Panc1 (cell line): ENCODE results near the gene CTLA4. TPM values are rescaled to one million over a fixed set of nuclear protein-coding genes. Genes with fewer than 3 reads are reported as not detected.

Source experiments
- ATAC-seq: fragments of 200-7000 bp; cut with Tn5 transposase; 2 replicates; pipeline ENCODE4 v1.9.1; 2020; ENCODE audit warnings: mild to moderate bottlenecking, moderate library complexity
- BruUV-seq: library from RNA; stranded (reverse); fragments of 400-500 nt; replicated peaks from 2 replicates; lab custom pipeline; 2021; lab: Mats Ljungman, UMichigan
- CTCF ChIA-PET: fragments of 300-600 bp; sonication (Branson Sonifier 250); formaldehyde crosslinking; loops from one replicate; lab custom pipeline; 2022; ENCODE audit warnings: antibody characterized with exemption; lab: Charles Lee
- POLR2A ChIA-PET: fragments of 300-600 bp; sonication (Branson Sonifier 250); formaldehyde crosslinking; loops from one replicate; lab custom pipeline; 2022; ENCODE audit warnings: antibody characterized with exemption; lab: Charles Lee
- DNase-seq: peaks from one replicate; pipeline ENCODE4 v3.0.0-alpha.2; 2010; ENCODE audit warnings: low read depth, low spot score
- H3K27ac ChIP-seq: 2 replicates; pipeline ENCODE4 v1.5.1; 2011; ENCODE audit warnings: mild to moderate bottlenecking, low read length, inconsistent platforms
- H3K27me3 ChIP-seq: fragments of 200-500 bp; sonication (Bioruptor generic); 2 replicates; pipeline ENCODE4 v1.6.0; 2014; ENCODE audit warnings: low read length, inconsistent platforms; ENCODE audit not compliant: control insufficient read depth, insufficient read depth
- H3K36me3 ChIP-seq: fragments of 200-500 bp; sonication (Bioruptor generic); 2 replicates; pipeline ENCODE4 v1.5.1; 2014; ENCODE audit warnings: inconsistent platforms, mild to moderate bottlenecking, low read length, moderate library complexity; ENCODE audit not compliant: control insufficient read depth, insufficient read depth
- H3K4me1 ChIP-seq: 2 replicates; pipeline ENCODE4 v1.5.1; 2011; ENCODE audit warnings: inconsistent platforms, mild to moderate bottlenecking, low read length, moderate library complexity; ENCODE audit not compliant: control insufficient read depth, insufficient read depth
- H3K4me3 ChIP-seq, 2 experiments: 2 replicates each; pipeline ENCODE4 v1.5.1; 2011 to 2012; ENCODE audit warnings: low read depth in 2 of 2, low read length in 2 of 2, mild to moderate bottlenecking in 2 of 2, inconsistent platforms in 1 of 2, moderate library complexity in 1 of 2
- H3K9me3 ChIP-seq: fragments of 200-500 bp; sonication (Bioruptor generic); 2 replicates; pipeline ENCODE4 v1.5.1; 2014; ENCODE audit warnings: low read depth, mild to moderate bottlenecking, inconsistent platforms, low read length, moderate library complexity; ENCODE audit not compliant: control insufficient read depth, insufficient read depth
- CTCF ChIP-seq: fragments of 450-650 bp; IDR thresholded peaks from 2 replicates; pipeline ENCODE4 v1.5.1; 2017; ENCODE audit warnings: mild to moderate bottlenecking
- POLR2AphosphoS5 ChIP-seq: IDR thresholded peaks from 2 replicates; pipeline ENCODE4 v1.6.1; 2012; ENCODE audit warnings: mild to moderate bottlenecking, low read depth, low read length, moderate library complexity
- REST ChIP-seq, 2 experiments: IDR thresholded peaks; 2 replicates each; pipeline ENCODE4 v1.6.1; 2011 to 2012; ENCODE audit warnings: low read depth in 2 of 2, control low read depth in 1 of 2, low read length in 1 of 2, mild to moderate bottlenecking in 1 of 2, moderate library complexity in 1 of 2; ENCODE audit not compliant: insufficient read depth in 1 of 2
- SIN3A ChIP-seq: IDR thresholded peaks from 2 replicates; pipeline ENCODE4 v1.6.1; 2012; ENCODE audit warnings: low read depth, mild to moderate bottlenecking, low read length, moderate library complexity, borderline replicate concordance; ENCODE audit not compliant: insufficient read depth
- TCF7L2 ChIP-seq: IDR thresholded peaks from 2 replicates; pipeline ENCODE4 v1.6.1; 2011; ENCODE audit warnings: mild to moderate bottlenecking, low read depth, low read length, inconsistent platforms
- in situ Hi-C: cut with HindIII; loops from 2 replicates; pipeline ENCODE4 v1.10.0; 2016; ENCODE audit warnings: low sequenced_read_pairs, low pct_unique_long_range_greater_than_20kb
- intact Hi-C: fragments of 100-400 bp; cut with micrococcal nuclease; formaldehyde crosslinking; loops from one replicate; pipeline ENCODE4 v1.10.0; 2022; ENCODE audit not compliant: unreplicated experiment
- total RNA-seq: library from RNA; stranded (reverse); gene quantifications from one replicate; pipeline ENCODE4 v1.2.1, GENCODE V29; 2021; ENCODE audit not compliant: unreplicated experiment

Gene CTLA4
- total RNA-seq, 1 experiment from 2014 or later: 0.08 TPM

- CTCF ChIA-PET: no interaction called here
- Histone ChIP-seq H3K9me3 (no peaks in the 10 kb centered on the region), H3K27ac (no peak overlapping the region), H3K4me1 (0 out of 2 replicates have a peak, but pooled peaks cover under 1% of the 10 kb centered on the region), H3K27me3 (peaks cover 19% of the 10 kb centered on the region), H3K36me3 (no peaks in the 10 kb centered on the region), H3K4me3 (no peak overlapping the region)
- ATAC-seq: no peak
- BruUV-seq: no TSS peak
- DNase-seq: no peak
- POLR2A ChIA-PET: no interaction called here
- intact Hi-C loops (loop anchor here (10.0 kb wide), 2 partner anchors 165 to 365 kb away; no protein-coding TSS in a partner anchor), in situ Hi-C loops (no loop called here)
- TF ChIP-seq SIN3A: no peak
- TF ChIP-seq CTCF: no peak
- no peak for TF ChIP-seq TCF7L2
- TF ChIP-seq POLR2AphosphoS5: no peak
- TF ChIP-seq REST (IDR thresholded peaks at IDR 0.05; ENCODE audit: insufficient read depth in 1 of 2, low read depth in 2 of 2, low read length in 1 of 2): no peak
Observed at GRCh38 chr2:203819434-203820133, 48.0 kb upstream of the CTLA4 start.

GRCh38 chr2:203820969-203821368, 46.6 kb upstream of the CTLA4 start:
- Histone ChIP-seq H3K36me3 (no peaks in the 10 kb centered on the region), H3K4me3 (no peak overlapping the region), H3K27ac (no peak overlapping the region), H3K9me3 (no peaks in the 10 kb centered on the region), H3K27me3 (peaks cover 15% of the 10 kb centered on the region), H3K4me1 (no peaks in the 10 kb centered on the region)
- BruUV-seq: no TSS peak
- POLR2A ChIA-PET: no interaction called here
- CTCF ChIA-PET: no interaction called here
- no peak for DNase-seq
- in situ Hi-C loops: no loop called here
- intact Hi-C loops: no loop called here
- no peak for ATAC-seq
- TF ChIP-seq POLR2AphosphoS5: no peak
- TF ChIP-seq TCF7L2: no peak
- no peak for TF ChIP-seq REST (IDR thresholded peaks at IDR 0.05; ENCODE audit: insufficient read depth in 1 of 2, low read depth in 2 of 2, low read length in 1 of 2)
- TF ChIP-seq CTCF: no peak
- no peak for TF ChIP-seq SIN3A
